SU-DHL-6 (cell line): Measurements from ENCODE around the gene PLXNC1.

Experiments
- H2AFZ ChIP-seq: fragments of 200-600 bp; sonication (generic); 2 replicates; pipeline ENCODE4 v1.6.1; 2014; ENCODE audit warnings: low read depth, mild to moderate bottlenecking, moderate library complexity, mixed read lengths, antibody characterized with exemption, low read length; ENCODE audit not compliant: severe bottlenecking
- H3F3A ChIP-seq: fragments of 200-600 bp; shearing (Covaris generic); 2 replicates; pipeline ENCODE4 v1.6.0; 2016; ENCODE audit warnings: antibody characterized with exemption, mild to moderate bottlenecking; ENCODE audit not compliant: insufficient read depth
- H3K27ac ChIP-seq: fragments of 200-600 bp; sonication (generic); 2 replicates; pipeline ENCODE4 v1.5.1; 2016; ENCODE audit warnings: low read depth, mild to moderate bottlenecking, low read length, moderate library complexity, mixed read lengths
- H3K27me3 ChIP-seq: fragments of 200-600 bp; sonication (generic), shearing (Covaris generic); 2 replicates; pipeline ENCODE4 v1.6.0; 2014; ENCODE audit warnings: mild to moderate bottlenecking, low read length
- H3K36me3 ChIP-seq: fragments of 200-600 bp; sonication (generic); 2 replicates; pipeline ENCODE4 v1.6.1; 2014; ENCODE audit warnings: mild to moderate bottlenecking, low read length, mixed read lengths
- H3K4me2 ChIP-seq: fragments of 300-600, 200-600 bp; shearing (Covaris generic), sonication (generic); 2 replicates; pipeline ENCODE4 v1.6.0; 2014; ENCODE audit warnings: low read length, low read depth, mild to moderate bottlenecking; ENCODE audit not compliant: poor library complexity, severe bottlenecking
- H3K4me3 ChIP-seq: fragments of 200-600 bp; sonication (generic); 2 replicates; pipeline ENCODE4 v1.5.1; 2014; ENCODE audit warnings: antibody characterized with exemption, low read length, mild to moderate bottlenecking, mixed read lengths; ENCODE audit not compliant: insufficient read depth, poor library complexity, severe bottlenecking
- H3K79me2 ChIP-seq: fragments of 200-600 bp; sonication (generic); 2 replicates; pipeline ENCODE4 v1.6.1; 2014; ENCODE audit warnings: mild to moderate bottlenecking, low read length, moderate library complexity; ENCODE audit not compliant: insufficient read depth
- H3K9ac ChIP-seq: fragments of 200-600 bp; sonication (generic); 2 replicates; pipeline ENCODE4 v1.7.0; 2014; ENCODE audit warnings: mild to moderate bottlenecking, low read length
- H3K9me2 ChIP-seq: fragments of 200-600 bp; sonication (generic); replicated peaks from 2 replicates; pipeline ENCODE4 v1.6.1; 2014; ENCODE audit warnings: low read length; ENCODE audit not compliant: insufficient read depth
- H3K9me3 ChIP-seq: fragments of 200-600 bp; sonication (generic); 2 replicates; pipeline ENCODE4 v1.6.1; 2014; ENCODE audit warnings: low read length, mixed read lengths; ENCODE audit not compliant: insufficient read depth
- H4K20me1 ChIP-seq: fragments of 200-600 bp; sonication (generic); 2 replicates; pipeline ENCODE4 v1.6.1; 2014; ENCODE audit warnings: low read depth, mild to moderate bottlenecking, antibody characterized with exemption, low read length, moderate library complexity, mixed read lengths
- CTCF ChIP-seq: fragments of 200-600 bp; sonication (generic); IDR thresholded peaks from one replicate; pipeline ENCODE4 v1.5.1; 2017; ENCODE audit warnings: antibody characterized with exemption, mild to moderate bottlenecking, low read length, moderate library complexity; ENCODE audit not compliant: insufficient read depth, poor library complexity, severe bottlenecking
- EZH2phosphoT487 ChIP-seq: fragments of 200-600 bp; sonication (generic), shearing (Covaris generic); conservative IDR thresholded peaks from 2 replicates; pipeline ENCODE4 v1.6.1; 2018; ENCODE audit warnings: mild to moderate bottlenecking, antibody characterized with exemption, low read length, moderate library complexity, mixed read lengths

PLXNC1 gene

GRCh38 chr12:94260717-94261116 lies 112.3 kb downstream of the PLXNC1 start:
- H3K36me3 ChIP-seq: no peaks in the 10 kb centered on the region; the same call in 1 of the 2 replicates
- TF ChIP-seq CTCF (no peak), EZH2phosphoT487 (no peak)
- H3K27ac ChIP-seq: no peak overlapping the region
- no peaks in the 10 kb centered on the region for H3K79me2 ChIP-seq
- H3K9me2 ChIP-seq: no peaks in the 10 kb centered on the region
- no peak overlapping the region for H3K9ac ChIP-seq
- no peaks in the 10 kb centered on the region for H3K9me3 ChIP-seq
- H3K4me2 ChIP-seq: no peak overlapping the region
- no peaks in the 10 kb centered on the region for H4K20me1 ChIP-seq
- H3K4me3 ChIP-seq: no peak overlapping the region
- peaks cover 17% of the 10 kb centered on the region for H3F3A ChIP-seq
- H3K27me3 ChIP-seq: no peaks in the 10 kb centered on the region
- H2AFZ ChIP-seq: no peak overlapping the region

GRCh38 chr12:94261119-94261518 lies 112.7 kb downstream of the PLXNC1 start:
- H3K36me3 ChIP-seq: no peaks in the 10 kb centered on the region; the same call in 1 of the 2 replicates
- H3K9ac ChIP-seq: no peak overlapping the region
- no peaks in the 10 kb centered on the region for H3K79me2 ChIP-seq
- no peaks in the 10 kb centered on the region for H3K27me3 ChIP-seq
- H3K4me3 ChIP-seq: no peak overlapping the region
- H3K4me2 ChIP-seq: no peak overlapping the region
- H3F3A ChIP-seq: peaks cover 17% of the 10 kb centered on the region
- no peaks in the 10 kb centered on the region for H3K9me3 ChIP-seq
- H2AFZ ChIP-seq: no peak overlapping the region
- H4K20me1 ChIP-seq: no peaks in the 10 kb centered on the region
- no peak for TF ChIP-seq CTCF
- TF ChIP-seq EZH2phosphoT487: no peak
- no peaks in the 10 kb centered on the region for H3K9me2 ChIP-seq
- H3K27ac ChIP-seq: no peak overlapping the region

GRCh38 chr12:94261786-94262185 lies 113.4 kb downstream of the PLXNC1 start:
- H3K4me2 ChIP-seq: peak overlapping the region; percentile 47
- H3F3A ChIP-seq: peaks cover 15% of the 10 kb centered on the region
- H3K36me3 ChIP-seq: no peaks in the 10 kb centered on the region; the same call in 1 of the 2 replicates
- peak overlapping the region; percentile 73 for H2AFZ ChIP-seq
- H3K27ac ChIP-seq: 0 out of 2 replicates have a peak overlapping the region, but pooled peaks have one; percentile 6
- peak overlapping the region; percentile 35; the same call in 1 of the 2 replicates for H3K9ac ChIP-seq
- H3K79me2 ChIP-seq: no peaks in the 10 kb centered on the region
- no peak for TF ChIP-seq CTCF
- no peak for TF ChIP-seq EZH2phosphoT487
- no peaks in the 10 kb centered on the region for H3K9me2 ChIP-seq
- H3K4me3 ChIP-seq: peak overlapping the region; percentile 14
- H3K9me3 ChIP-seq: no peaks in the 10 kb centered on the region
- no peaks in the 10 kb centered on the region for H3K27me3 ChIP-seq
- H4K20me1 ChIP-seq: no peaks in the 10 kb centered on the region
